Measurements from ENCODE around the gene AKAP5.

Gene AKAP5

GRCh38 chr14:64463195-64463594 lies 2.1 kb upstream of the AKAP5 start:
- no peak for DNase-seq

GRCh38 chr14:64463873-64464272 lies 1.4 kb upstream of the AKAP5 start:
- no peak for DNase-seq

GRCh38 chr14:64464651-64465050 lies 648 bp upstream of the AKAP5 start:
- DNase-seq = no peak

- DNase-seq = no peak
Measured at GRCh38 chr14:64465831-64466554, 694 bp downstream of the AKAP5 start.

- DNase-seq = no peak
Measured at GRCh38 chr14:64467101-64467500, 1.8 kb downstream of the AKAP5 start.

GRCh38 chr14:64467566-64467965 lies 2.3 kb downstream of the AKAP5 start:
- no peak for DNase-seq

GRCh38 chr14:64468451-64468850 lies 3.2 kb downstream of the AKAP5 start:
- DNase-seq = no peak

- DNase-seq = no peak
Measured at GRCh38 chr14:64474041-64474440, 8.7 kb downstream of the AKAP5 start.

GRCh38 chr14:64474698-64475097 lies 9.4 kb downstream of the AKAP5 start:
- DNase-seq = no peak

GRCh38 chr14:64475585-64476273 lies 10.4 kb downstream of the AKAP5 start:
- no peak for DNase-seq

GRCh38 chr14:64476438-64476837 lies 11.1 kb downstream of the AKAP5 start:
- DNase-seq = no peak

GRCh38 chr14:64478634-64479250 lies 13.4 kb downstream of the AKAP5 start:
- DNase-seq = no peak

- DNase-seq = no peak
Measured at GRCh38 chr14:64488590-64489099, 23.3 kb downstream of the AKAP5 start.

- DNase-seq = no peak
Measured at GRCh38 chr14:64491637-64492036, 26.3 kb downstream of the AKAP5 start.

- no peak for DNase-seq
Measured at GRCh38 chr14:64493455-64493854, 28.2 kb downstream of the AKAP5 start.

GRCh38 chr14:64495252-64495651 lies 30.0 kb downstream of the AKAP5 start:
- DNase-seq = no peak

GRCh38 chr14:64496764-64497163 lies 31.5 kb downstream of the AKAP5 start:
- no peak for DNase-seq

- no peak for DNase-seq
Measured at GRCh38 chr14:64500088-64500487, 34.8 kb downstream of the AKAP5 start.

- peak; percentile 33 for DNase-seq
Measured at GRCh38 chr14:64501411-64502171, 36.3 kb downstream of the AKAP5 start.

- no peak for DNase-seq
Measured at GRCh38 chr14:64502456-64502855, 37.2 kb downstream of the AKAP5 start.

- DNase-seq = peak; percentile 46
Measured at GRCh38 chr14:64502887-64503433, 37.7 kb downstream of the AKAP5 start.

GRCh38 chr14:64503434-64504309 lies 38.4 kb downstream of the AKAP5 start, which contains the start of gene ZBTB25:
Gene ZBTB25 (minus strand): TSS chr14:64503838. CDS start chr14:64490533, 13,305 bp downstream.
- DNase-seq = peak; percentile 94
